ENCODE measurements around the gene APC.
"Not testable (repeated sequence)": the region's sequence is repeated elsewhere in the genome, so short reads cannot be mapped to it uniquely, and the experiment has no call there.

APC gene

DNA sequence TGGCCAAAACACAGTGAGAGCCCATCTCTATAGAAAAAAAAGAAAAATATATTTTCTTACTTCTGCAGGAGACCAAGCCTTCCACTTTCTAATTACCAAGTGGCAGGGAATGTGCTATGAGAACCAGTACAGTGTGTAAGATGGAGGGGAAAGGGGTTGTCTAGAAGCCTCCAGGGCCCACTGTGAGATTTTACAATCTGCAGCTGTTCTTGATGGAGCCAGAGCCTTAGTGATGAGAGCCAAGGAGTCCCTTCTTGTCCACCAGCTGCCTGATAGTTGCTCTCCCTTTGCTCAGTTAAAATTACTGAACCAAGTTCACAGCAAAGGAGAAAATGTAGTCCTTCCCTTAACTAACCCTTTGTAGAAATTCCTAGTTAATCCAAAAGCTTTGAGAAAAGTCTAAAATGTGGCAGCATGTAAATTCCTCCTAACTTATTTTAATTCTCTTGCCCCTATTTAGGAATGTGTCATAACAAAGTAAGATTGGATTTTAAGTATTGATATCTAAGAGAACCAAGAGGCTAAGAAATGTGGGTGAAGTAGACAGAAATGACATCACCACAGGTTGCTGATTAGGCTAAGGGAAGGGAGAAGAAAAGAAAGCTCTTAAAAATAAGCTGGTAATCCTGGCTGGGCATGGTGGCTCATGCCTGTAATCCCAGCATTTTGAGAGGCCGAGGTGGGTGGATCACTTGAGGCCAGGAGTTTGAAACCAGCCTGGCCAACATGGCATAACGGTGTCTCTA, 142.7 kb downstream of the APC start:
- 0 out of 2 replicates have a peak, but pooled peaks cover 4% of the 10 kb centered on the region for H4K20me1 ChIP-seq (ENCODE audit: insufficient read depth, low read length)
- H3K4me2 ChIP-seq (ENCODE audit: low read length) = no peak overlapping the region
- no peak overlapping the region for H2AFZ ChIP-seq (ENCODE audit: low read depth, low read length)
- H3K27ac ChIP-seq (ENCODE audit: low read length) = no peak overlapping the region
- peaks cover 7% of the 10 kb centered on the region for H3K4me1 ChIP-seq (ENCODE audit: low read length)
- TF ChIP-seq, protein P1, sequence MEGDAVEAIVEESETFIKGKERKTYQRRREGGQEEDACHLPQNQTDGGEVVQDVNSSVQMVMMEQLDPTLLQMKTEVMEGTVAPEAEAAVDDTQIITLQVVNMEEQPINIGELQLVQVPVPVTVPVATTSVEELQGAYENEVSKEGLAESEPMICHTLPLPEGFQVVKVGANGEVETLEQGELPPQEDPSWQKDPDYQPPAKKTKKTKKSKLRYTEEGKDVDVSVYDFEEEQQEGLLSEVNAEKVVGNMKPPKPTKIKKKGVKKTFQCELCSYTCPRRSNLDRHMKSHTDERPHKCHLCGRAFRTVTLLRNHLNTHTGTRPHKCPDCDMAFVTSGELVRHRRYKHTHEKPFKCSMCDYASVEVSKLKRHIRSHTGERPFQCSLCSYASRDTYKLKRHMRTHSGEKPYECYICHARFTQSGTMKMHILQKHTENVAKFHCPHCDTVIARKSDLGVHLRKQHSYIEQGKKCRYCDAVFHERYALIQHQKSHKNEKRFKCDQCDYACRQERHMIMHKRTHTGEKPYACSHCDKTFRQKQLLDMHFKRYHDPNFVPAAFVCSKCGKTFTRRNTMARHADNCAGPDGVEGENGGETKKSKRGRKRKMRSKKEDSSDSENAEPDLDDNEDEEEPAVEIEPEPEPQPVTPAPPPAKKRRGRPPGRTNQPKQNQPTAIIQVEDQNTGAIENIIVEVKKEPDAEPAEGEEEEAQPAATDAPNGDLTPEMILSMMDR (IDR thresholded peaks at IDR 0.05; ENCODE audit: low read depth, low read length) = no peak
- TF ChIP-seq EZH2phosphoT487 (IDR thresholded peaks at IDR 0.05; ENCODE audit: low read depth) = no peak
- H3K79me2 ChIP-seq (ENCODE audit: low read length) = no peaks in the 10 kb centered on the region
- H3K9me3 ChIP-seq (ENCODE audit: insufficient read depth, low read length) = no peaks in the 10 kb centered on the region
- H3K4me3 ChIP-seq (ENCODE audit: low read length) = no peak overlapping the region
- H3K36me3 ChIP-seq (replicated peaks; ENCODE audit: low read depth, low read length) = peaks cover 42% of the 10 kb centered on the region
- H3K27me3 ChIP-seq (ENCODE audit: low read depth, low read length) = no peaks in the 10 kb centered on the region
- no peak overlapping the region for H3K9ac ChIP-seq (ENCODE audit: low read length)

DNA sequence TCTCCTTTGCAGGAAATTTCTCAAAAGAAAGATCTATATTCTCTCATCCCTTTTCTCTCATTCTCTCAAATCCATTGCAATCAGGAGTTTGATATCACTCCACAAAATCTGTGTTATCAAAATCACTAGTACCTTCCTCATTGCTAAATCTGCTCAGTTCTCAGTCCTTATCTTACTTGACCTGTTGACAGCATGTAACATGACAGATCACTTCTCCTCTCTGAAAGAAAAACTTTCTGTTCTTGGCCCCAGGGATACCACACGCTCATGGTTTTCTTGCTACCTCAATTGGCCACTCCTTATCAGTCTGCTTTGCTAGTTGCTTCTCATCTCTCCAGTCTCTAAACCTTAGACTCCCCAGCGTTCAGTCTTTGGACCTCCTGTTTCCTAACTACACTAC, 145.5 kb downstream of the APC start:
- Histone ChIP-seq H3K4me2 (ENCODE audit: low read length) (no peak overlapping the region), H3K4me1 (ENCODE audit: low read length) (peaks cover 7% of the 10 kb centered on the region), H3K36me3 (replicated peaks; ENCODE audit: low read depth, low read length) (peaks cover 40% of the 10 kb centered on the region), H3K79me2 (ENCODE audit: low read length) (no peaks in the 10 kb centered on the region; the same call in 1 of the 2 replicates), H3K4me3 (ENCODE audit: low read length) (no peak overlapping the region), H3K27ac (ENCODE audit: low read length) (no peak overlapping the region), H2AFZ (ENCODE audit: low read depth, low read length) (no peak overlapping the region), H3K9ac (ENCODE audit: low read length) (no peak overlapping the region), H4K20me1 (ENCODE audit: insufficient read depth, low read length) (0 out of 2 replicates have a peak, but pooled peaks cover 4% of the 10 kb centered on the region), H3K27me3 (ENCODE audit: low read depth, low read length) (no peaks in the 10 kb centered on the region), H3K9me3 (ENCODE audit: insufficient read depth, low read length) (no peaks in the 10 kb centered on the region)
- TF ChIP-seq EZH2phosphoT487 (IDR thresholded peaks at IDR 0.05; ENCODE audit: low read depth) = no peak
- TF ChIP-seq, protein P1 (IDR thresholded peaks at IDR 0.05; ENCODE audit: low read depth, low read length) = no peak

DNA sequence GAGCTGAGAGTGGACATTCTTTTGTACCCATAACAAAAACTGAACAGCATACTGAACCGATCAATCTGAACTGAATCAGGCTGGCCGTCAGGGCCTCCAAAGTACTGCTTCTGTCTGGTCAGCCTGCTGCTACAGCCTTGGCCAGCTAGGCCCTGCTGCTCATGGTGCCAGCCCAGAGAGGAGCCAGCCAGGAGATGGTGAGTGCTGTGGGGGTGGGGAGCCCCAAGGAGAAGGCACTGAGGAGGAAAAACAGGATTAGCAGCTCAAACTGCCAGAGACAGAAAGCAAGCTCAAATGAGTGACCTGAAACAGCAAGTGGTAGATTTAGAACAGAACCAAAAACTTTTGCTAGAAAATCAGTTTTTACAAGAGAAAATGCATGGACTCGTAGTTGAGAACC, 147.3 kb downstream of the APC start:
- H3K27ac ChIP-seq (ENCODE audit: low read length) = no peak overlapping the region
- peaks cover 5% of the 10 kb centered on the region for H3K79me2 ChIP-seq (ENCODE audit: low read length)

DNA sequence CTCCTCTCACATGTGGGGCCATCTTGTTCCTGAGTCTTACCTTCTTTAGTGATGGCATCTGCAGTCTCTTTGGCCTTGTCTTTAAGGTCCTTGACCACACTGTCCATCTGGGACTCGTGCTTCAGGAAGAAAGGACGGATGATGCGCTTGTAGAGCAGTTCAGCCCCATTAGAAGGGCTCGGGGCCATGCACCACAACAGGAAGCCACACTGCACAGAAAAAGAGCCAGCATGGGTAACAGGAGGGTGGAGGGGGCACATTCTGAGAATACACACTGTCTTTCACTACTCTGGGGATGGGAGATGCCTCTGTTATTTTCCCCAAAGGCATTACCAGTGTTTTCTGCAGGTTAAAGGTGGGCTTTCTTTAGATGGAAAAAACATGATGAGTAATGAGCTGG, 149.3 kb downstream of the APC start:
- H3K36me3 ChIP-seq (replicated peaks; ENCODE audit: low read depth, low read length) = peaks cover 30% of the 10 kb centered on the region
- TF ChIP-seq, protein P1 (IDR thresholded peaks at IDR 0.05; ENCODE audit: low read depth, low read length) = no peak
- no peak for TF ChIP-seq EZH2phosphoT487 (IDR thresholded peaks at IDR 0.05; ENCODE audit: low read depth)

More for the DNA sequence above, 147.3 kb downstream of the APC start:
- no peak overlapping the region for H3K9ac ChIP-seq (ENCODE audit: low read length)
- no peaks in the 10 kb centered on the region for H3K27me3 ChIP-seq (ENCODE audit: low read depth, low read length)
- no peaks in the 10 kb centered on the region for H3K9me3 ChIP-seq (ENCODE audit: insufficient read depth, low read length)
- H4K20me1 ChIP-seq (ENCODE audit: insufficient read depth, low read length) = no peaks in the 10 kb centered on the region
- no peak overlapping the region for H3K4me2 ChIP-seq (ENCODE audit: low read length)
- no peak overlapping the region for H2AFZ ChIP-seq (ENCODE audit: low read depth, low read length)
- peaks cover 36% of the 10 kb centered on the region for H3K36me3 ChIP-seq (replicated peaks; ENCODE audit: low read depth, low read length)
- no peak overlapping the region for H3K4me3 ChIP-seq (ENCODE audit: low read length)
- H3K4me1 ChIP-seq (ENCODE audit: low read length) = no peaks in the 10 kb centered on the region
- TF ChIP-seq EZH2phosphoT487 (IDR thresholded peaks at IDR 0.05; ENCODE audit: low read depth) = no peak
- TF ChIP-seq, protein P1 (IDR thresholded peaks at IDR 0.05; ENCODE audit: low read depth, low read length) = no peak

DNA sequence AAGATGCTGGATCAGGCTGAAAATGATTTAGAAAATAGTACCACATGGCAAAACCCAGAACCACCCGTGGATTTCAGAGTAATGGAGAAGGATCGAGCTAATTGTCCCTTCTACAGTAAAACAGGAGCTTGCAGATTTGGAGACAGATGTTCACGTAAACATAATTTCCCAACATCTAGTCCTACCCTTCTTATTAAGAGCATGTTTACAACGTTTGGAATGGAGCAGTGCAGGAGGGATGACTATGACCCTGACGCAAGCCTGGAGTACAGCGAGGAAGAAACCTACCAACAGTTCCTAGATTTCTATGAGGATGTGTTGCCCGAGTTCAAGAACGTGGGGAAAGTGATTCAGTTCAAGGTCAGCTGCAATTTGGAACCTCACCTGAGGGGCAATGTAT, 154.4 kb downstream of the APC start:
- H3K27ac ChIP-seq (ENCODE audit: low read length); H3K9ac ChIP-seq (ENCODE audit: low read length); H3K4me3 ChIP-seq (ENCODE audit: low read length); H3K4me1 ChIP-seq (ENCODE audit: low read length); H4K20me1 ChIP-seq (ENCODE audit: insufficient read depth, low read length); H3K4me2 ChIP-seq (ENCODE audit: low read length); H2AFZ ChIP-seq (ENCODE audit: low read depth, low read length); H3K79me2 ChIP-seq (ENCODE audit: low read length); H3K27me3 ChIP-seq (ENCODE audit: low read depth, low read length); H3K9me3 ChIP-seq (ENCODE audit: insufficient read depth, low read length): not testable (repeated sequence)
- H3K36me3 ChIP-seq (replicated peaks; ENCODE audit: low read depth, low read length) = peaks cover 20% of the 10 kb centered on the region

More for the DNA sequence above, 149.3 kb downstream of the APC start:
- no peak overlapping the region for H3K4me2 ChIP-seq (ENCODE audit: low read length)
- no peak overlapping the region for H3K27ac ChIP-seq (ENCODE audit: low read length)
- no peaks in the 10 kb centered on the region for H4K20me1 ChIP-seq (ENCODE audit: insufficient read depth, low read length)
- H3K9me3 ChIP-seq (ENCODE audit: insufficient read depth, low read length) = no peaks in the 10 kb centered on the region
- peaks cover 5% of the 10 kb centered on the region for H3K79me2 ChIP-seq (ENCODE audit: low read length)
- H3K27me3 ChIP-seq (ENCODE audit: low read depth, low read length) = no peaks in the 10 kb centered on the region
- H3K4me1 ChIP-seq (ENCODE audit: low read length) = no peaks in the 10 kb centered on the region
- no peak overlapping the region for H3K4me3 ChIP-seq (ENCODE audit: low read length)
- no peak overlapping the region for H3K9ac ChIP-seq (ENCODE audit: low read length)
- no peak overlapping the region for H2AFZ ChIP-seq (ENCODE audit: low read depth, low read length)
